Keratinocyte (primary cell): Measurements from ENCODE around the gene GAPVD1.

Experiments used
- EZH2 ChIP-seq: IDR thresholded peaks from one replicate; pipeline ENCODE4 v1.6.1; 2012; ENCODE audit warnings: inconsistent platforms, mild to moderate bottlenecking, low read length, moderate library complexity
- TF ChIP-seq, protein P1 (sequence below), 3 experiments: IDR thresholded peaks in 1 of 3; conservative IDR thresholded peaks in 1 of 3; optimal IDR thresholded peaks in 1 of 3; 2 replicates in 2 of 3; 3 replicates in 1 of 3; pipeline versions ENCODE3 to v1.5.1; 2011; ENCODE audit warnings: low read length in 3 of 3, mild to moderate bottlenecking in 3 of 3, moderate library complexity in 2 of 3, control low read depth in 1 of 3, inconsistent platforms in 1 of 3; ENCODE audit not compliant: insufficient read depth in 2 of 3; ENCODE audit errors: extremely low read depth in 1 of 3

DNA sequence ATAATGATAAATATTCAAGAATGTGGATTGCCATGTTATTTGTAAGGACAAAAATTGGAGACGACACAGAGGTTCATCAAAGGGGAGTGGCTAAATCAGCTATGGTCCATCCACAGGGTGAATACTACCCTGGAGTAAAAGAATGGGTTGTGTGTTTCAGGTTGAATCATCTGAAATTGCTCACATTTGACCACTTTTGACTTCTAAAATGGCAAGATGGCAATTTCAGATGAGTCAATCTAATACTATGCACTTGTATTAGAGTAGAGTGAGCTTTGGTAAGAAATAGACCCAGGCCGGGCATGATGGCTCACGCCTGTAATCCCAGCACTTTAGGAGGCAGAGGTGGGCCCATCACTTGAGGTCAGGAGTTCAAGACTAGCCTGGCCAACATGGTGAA, 131.8 kb downstream of the GAPVD1 start:
- TF ChIP-seq, protein P1, sequence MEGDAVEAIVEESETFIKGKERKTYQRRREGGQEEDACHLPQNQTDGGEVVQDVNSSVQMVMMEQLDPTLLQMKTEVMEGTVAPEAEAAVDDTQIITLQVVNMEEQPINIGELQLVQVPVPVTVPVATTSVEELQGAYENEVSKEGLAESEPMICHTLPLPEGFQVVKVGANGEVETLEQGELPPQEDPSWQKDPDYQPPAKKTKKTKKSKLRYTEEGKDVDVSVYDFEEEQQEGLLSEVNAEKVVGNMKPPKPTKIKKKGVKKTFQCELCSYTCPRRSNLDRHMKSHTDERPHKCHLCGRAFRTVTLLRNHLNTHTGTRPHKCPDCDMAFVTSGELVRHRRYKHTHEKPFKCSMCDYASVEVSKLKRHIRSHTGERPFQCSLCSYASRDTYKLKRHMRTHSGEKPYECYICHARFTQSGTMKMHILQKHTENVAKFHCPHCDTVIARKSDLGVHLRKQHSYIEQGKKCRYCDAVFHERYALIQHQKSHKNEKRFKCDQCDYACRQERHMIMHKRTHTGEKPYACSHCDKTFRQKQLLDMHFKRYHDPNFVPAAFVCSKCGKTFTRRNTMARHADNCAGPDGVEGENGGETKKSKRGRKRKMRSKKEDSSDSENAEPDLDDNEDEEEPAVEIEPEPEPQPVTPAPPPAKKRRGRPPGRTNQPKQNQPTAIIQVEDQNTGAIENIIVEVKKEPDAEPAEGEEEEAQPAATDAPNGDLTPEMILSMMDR (optimal IDR thresholded peaks at IDR 0.05 in 1 of 3, IDR thresholded peaks at IDR 0.05 in 1 of 3, conservative IDR thresholded peaks at IDR 0.05 in 1 of 3; ENCODE audit: extremely low read depth in 1 of 3, insufficient read depth in 2 of 3, low read length in 3 of 3): no peak
- no peak for TF ChIP-seq EZH2
